HG03060 (cell line): Measurements from ENCODE around the gene RSAD2.
"Not testable (repeated sequence)": the region's sequence is repeated elsewhere in the genome, so short reads cannot be mapped to it uniquely, and the experiment has no call there.

Source experiments
- ATAC-seq: cut with Tn5 transposase; IDR thresholded peaks from one replicate; pipeline ENCODE4 v1.9.1; 2021; ENCODE audit warnings: low read depth, moderate number of reproducible peaks; ENCODE audit not compliant: unreplicated experiment

Gene RSAD2

GRCh38 chr2:6896930-6897759 is 19.6 kb downstream of the RSAD2 start:
- ATAC-seq, result no peak

DNA sequence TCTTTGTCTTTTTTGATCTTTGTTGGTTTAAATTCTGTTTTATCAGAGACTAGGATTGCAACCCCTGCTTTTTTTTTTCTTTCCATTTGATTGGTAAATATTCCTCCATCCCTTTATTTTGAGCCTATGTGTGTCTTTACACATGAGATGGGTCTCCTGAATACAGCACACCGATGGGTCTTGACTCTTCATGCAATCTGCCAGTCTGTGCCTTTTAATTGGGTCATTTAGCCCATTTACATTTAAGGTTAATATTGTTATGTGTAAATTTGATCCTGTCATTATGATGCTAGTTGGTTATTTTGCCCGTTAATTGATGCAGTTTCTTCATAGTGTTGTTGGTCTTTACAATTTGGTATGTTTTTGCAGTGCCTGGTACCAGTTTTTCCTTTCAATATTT is 25.0 kb downstream of the RSAD2 start:
- not testable (repeated sequence) for ATAC-seq

DNA sequence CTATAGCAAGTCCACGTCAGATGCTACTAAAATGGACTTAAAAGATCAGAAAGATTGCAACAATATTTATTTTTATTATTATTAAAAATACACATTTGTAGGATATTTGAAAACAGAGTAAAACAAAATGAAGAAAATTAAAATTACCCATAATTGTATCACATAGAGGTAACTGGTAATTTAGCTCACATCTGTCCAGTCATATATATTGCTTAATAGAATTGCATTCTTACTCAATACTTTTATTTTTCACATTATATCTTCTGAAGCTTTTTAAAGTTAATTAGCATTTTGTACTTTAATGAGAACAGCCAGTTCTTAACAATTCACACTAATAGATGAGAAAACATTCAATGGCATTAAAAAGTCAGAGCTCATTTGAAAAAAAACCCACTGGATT is 28.1 kb downstream of the RSAD2 start:
- no peak for ATAC-seq

GRCh38 chr2:6906165-6906741 is 28.7 kb downstream of the RSAD2 start:
- ATAC-seq, result no peak

GRCh38 chr2:6908291-6908690 is 30.7 kb downstream of the RSAD2 start:
- ATAC-seq, result no peak

- peak; percentile 97 for ATAC-seq
Measured at GRCh38 chr2:6909431-6910385, 32.1 kb downstream of the RSAD2 start.

- ATAC-seq, result no peak
Measured at GRCh38 chr2:6911721-6912120, 34.1 kb downstream of the RSAD2 start.

GRCh38 chr2:6913415-6914157 is 36.0 kb downstream of the RSAD2 start:
- ATAC-seq, result no peak

- no peak for ATAC-seq
Measured at GRCh38 chr2:6914828-6915227, 37.3 kb downstream of the RSAD2 start.

- ATAC-seq, result no peak
Measured at GRCh38 chr2:6915399-6915798, 37.8 kb downstream of the RSAD2 start.

DNA sequence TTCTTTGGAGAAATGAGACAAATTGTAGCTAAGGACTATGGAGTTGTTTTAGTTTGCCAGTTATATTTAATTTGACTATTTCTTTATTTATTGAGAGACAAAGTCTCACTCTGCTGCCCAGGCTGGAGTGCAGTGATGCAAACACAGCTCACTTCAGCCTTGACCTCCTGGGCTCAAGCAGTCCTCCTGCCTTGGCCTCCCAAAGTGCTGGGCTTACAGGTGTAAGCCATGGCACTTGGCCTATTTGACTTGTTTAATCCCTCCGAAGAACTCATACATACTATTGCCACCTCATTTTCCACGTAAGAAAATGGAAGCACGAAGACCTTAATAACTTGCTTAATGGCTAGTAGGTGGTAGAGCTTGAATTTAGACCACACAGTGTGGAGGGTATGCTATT is 38.6 kb downstream of the RSAD2 start:
- ATAC-seq, result no peak

GRCh38 chr2:6916736-6917070 is 39.1 kb downstream of the RSAD2 start:
- no peak for ATAC-seq

- peak; percentile 32 for ATAC-seq
Measured at GRCh38 chr2:6917071-6917760, 39.6 kb downstream of the RSAD2 start, which contains the start of gene RNF144A. TSS of gene RNF144A (plus strand) at chr2:6917412. CDS start at chr2:6996927, 79,515 bp downstream.

- ATAC-seq, result no peak
Measured at GRCh38 chr2:6917761-6918421, 40.3 kb downstream of the RSAD2 start.

GRCh38 chr2:6919901-6920742 is 42.5 kb downstream of the RSAD2 start:
- no peak for ATAC-seq

DNA sequence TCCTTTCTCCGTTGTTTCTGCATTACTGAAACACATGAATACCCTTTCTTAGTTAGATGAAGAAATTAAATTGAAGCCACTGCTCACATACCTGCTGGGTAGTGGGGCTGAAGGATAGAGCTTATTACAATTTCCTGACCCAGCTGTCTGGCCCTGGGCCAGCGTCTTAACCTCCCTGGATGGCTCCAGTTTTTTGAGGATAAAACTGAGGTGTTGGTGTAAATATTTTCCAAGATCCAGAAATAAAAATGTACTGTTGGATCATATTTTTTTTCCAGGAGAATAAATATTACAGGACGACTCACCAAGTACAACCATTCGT is 43.1 kb downstream of the RSAD2 start:
- no peak for ATAC-seq

DNA sequence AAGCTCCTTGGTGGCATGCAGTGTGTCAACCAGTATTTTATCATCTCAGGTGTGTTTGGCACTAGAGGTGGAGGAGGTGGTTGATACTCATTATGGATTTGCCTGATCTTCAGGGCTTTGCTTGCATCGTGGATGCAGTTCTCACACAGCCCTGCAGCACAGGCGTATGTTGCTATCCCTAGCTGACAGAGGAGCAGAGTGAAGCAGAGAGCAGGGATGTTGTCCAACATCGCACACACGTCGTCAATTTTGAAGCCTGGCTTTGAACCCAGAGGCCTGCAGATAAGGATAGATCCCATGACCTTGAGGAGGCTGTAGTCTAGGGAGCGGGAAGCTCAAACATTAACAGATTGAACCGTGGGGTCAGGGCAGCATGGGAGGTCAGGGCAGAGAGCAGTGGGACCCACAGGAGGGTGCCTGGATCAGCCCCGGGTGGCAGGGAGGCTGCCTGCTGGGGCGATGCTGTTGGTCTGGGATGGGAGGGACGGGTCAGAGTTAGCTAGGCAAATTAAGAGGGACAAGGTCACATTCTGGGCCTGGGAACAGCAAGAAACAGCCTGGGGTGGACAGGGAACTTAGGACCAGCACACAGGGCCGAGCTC is 43.8 kb downstream of the RSAD2 start:
- no peak for ATAC-seq

GRCh38 chr2:6922201-6922656 is 44.7 kb downstream of the RSAD2 start:
- no peak for ATAC-seq
